ENCODE measurements around the gene IQSEC1. TPM values are rescaled to one million over a fixed set of nuclear protein-coding genes. Genes with fewer than 3 reads are reported as not detected.
A peak's percentile ranks its signal among the peaks of the same experiment; 100 is the strongest.

The IQSEC1 gene
- total RNA-seq, 3 donors from 2014 or later = 19.8 to 42.2 (median 21.9) TPM

DNA sequence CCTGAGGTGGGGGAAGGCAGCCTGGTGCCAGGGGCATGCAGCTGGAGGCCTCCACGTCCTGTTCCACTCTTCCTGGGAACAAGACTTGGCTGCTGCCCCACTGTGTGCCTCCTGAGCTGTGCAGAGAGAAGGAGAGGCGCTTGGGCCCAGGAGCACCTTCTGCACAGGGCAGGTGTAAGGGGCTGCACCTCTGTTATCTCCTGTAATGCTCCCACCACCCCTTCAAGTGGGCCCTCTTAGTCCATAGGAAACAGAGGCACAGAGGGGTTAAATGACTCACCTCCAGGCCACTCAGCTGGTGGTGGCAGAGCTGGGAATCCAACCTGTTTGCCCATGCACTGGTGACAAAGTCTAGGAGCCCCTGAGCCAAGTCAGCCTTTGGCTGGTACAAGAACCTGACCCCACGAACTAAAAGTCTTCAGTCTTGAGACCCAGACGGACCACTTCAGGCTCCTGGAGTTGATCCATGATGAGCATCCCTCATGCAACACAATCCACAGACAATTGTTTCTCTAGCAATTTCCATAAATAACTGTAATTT is 93.2 kb downstream of the IQSEC1 start:
- no peak for ATAC-seq

DNA sequence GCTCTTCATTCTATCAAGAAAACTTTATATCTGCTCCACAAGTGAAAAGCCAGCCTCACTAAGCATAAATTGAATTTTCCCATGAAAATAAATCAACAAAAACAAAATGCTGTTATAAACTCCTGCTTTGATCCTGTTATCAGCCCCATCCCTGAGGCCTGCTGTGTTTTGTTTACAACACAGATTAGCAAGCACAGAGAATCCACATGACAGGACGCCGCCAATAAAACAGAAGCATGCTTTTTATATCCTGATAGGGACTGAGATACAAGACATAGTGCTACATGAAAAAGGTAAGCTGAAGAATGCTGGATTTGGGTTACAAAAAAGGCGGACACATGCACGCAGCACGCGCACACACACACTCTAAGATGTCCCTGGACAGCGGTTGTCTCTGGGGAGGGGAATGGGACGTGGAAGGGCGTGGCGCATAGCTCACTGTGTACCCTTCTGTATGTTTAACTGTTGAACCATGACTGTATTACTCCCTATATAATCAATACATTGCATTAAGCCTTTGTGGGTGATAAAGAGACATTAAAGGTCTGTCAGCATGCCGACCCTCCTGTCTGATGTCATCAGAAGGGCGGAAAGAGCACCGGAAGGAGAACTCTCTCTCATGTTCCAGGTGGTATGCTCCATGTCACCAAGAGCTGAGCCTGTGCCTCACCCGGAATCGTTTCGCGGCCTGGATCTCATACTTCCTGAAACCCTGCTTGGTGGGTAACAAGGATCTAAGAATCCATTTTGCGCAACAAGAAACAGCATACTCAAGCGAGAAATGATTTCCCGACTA is 93.9 kb downstream of the IQSEC1 start:
- Histone ChIP-seq H3K4me3 (no peak overlapping the region), H3K36me3 (ENCODE audit: low read depth) (no peaks in the 10 kb centered on the region), H3K9me3 (no peaks in the 10 kb centered on the region), H3K4me1 (ENCODE audit: low read depth) (peaks cover under 1% of the 10 kb centered on the region)
- TF ChIP-seq, protein P1, sequence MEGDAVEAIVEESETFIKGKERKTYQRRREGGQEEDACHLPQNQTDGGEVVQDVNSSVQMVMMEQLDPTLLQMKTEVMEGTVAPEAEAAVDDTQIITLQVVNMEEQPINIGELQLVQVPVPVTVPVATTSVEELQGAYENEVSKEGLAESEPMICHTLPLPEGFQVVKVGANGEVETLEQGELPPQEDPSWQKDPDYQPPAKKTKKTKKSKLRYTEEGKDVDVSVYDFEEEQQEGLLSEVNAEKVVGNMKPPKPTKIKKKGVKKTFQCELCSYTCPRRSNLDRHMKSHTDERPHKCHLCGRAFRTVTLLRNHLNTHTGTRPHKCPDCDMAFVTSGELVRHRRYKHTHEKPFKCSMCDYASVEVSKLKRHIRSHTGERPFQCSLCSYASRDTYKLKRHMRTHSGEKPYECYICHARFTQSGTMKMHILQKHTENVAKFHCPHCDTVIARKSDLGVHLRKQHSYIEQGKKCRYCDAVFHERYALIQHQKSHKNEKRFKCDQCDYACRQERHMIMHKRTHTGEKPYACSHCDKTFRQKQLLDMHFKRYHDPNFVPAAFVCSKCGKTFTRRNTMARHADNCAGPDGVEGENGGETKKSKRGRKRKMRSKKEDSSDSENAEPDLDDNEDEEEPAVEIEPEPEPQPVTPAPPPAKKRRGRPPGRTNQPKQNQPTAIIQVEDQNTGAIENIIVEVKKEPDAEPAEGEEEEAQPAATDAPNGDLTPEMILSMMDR (IDR thresholded peaks at IDR 0.05) = no peak
- peak; percentile 25 for ATAC-seq
- intact Hi-C loops (cut with DNase I, micrococcal nuclease) = no loop called here
- DNase-seq = no peak

More for the DNA sequence above, 93.2 kb downstream of the IQSEC1 start:
- Histone ChIP-seq H3K4me3 (no peak overlapping the region), H3K4me1 (ENCODE audit: low read depth) (no peaks in the 10 kb centered on the region), H3K9me3 (no peaks in the 10 kb centered on the region), H3K36me3 (ENCODE audit: low read depth) (no peaks in the 10 kb centered on the region)
- no peak for DNase-seq
- TF ChIP-seq, protein P1 (IDR thresholded peaks at IDR 0.05) = no peak
- intact Hi-C loops (cut with DNase I, micrococcal nuclease) = no loop called here

DNA sequence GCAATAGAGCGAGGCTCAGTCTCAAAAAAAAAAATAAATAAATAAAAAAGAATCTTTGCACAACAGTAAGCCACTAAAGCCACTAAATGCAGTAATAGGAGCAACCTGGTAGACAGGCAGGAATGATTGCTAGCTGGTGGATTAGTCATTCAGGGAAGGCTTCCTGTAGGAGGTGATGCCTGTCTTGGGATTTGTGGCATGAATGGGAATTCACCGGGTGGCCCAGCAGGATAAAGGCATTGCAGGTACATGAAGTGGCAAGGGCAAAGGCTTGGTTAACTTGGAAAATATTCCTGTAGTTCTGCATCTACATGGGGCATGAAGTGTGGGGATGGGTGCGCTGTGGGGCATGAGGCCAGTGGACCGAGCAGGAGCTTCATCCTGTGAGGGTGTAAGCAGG is 94.5 kb downstream of the IQSEC1 start:
- no peaks in the 10 kb centered on the region for H3K36me3 ChIP-seq (ENCODE audit: low read depth)
- ATAC-seq (no peak), DNase-seq (no peak)
- intact Hi-C loops (cut with DNase I, micrococcal nuclease) = no loop called here
- H3K4me3 ChIP-seq = no peak overlapping the region
- H3K4me1 ChIP-seq (ENCODE audit: low read depth) = peaks cover 2% of the 10 kb centered on the region
- TF ChIP-seq, protein P1 (IDR thresholded peaks at IDR 0.05) = no peak
- H3K9me3 ChIP-seq = no peaks in the 10 kb centered on the region

DNA sequence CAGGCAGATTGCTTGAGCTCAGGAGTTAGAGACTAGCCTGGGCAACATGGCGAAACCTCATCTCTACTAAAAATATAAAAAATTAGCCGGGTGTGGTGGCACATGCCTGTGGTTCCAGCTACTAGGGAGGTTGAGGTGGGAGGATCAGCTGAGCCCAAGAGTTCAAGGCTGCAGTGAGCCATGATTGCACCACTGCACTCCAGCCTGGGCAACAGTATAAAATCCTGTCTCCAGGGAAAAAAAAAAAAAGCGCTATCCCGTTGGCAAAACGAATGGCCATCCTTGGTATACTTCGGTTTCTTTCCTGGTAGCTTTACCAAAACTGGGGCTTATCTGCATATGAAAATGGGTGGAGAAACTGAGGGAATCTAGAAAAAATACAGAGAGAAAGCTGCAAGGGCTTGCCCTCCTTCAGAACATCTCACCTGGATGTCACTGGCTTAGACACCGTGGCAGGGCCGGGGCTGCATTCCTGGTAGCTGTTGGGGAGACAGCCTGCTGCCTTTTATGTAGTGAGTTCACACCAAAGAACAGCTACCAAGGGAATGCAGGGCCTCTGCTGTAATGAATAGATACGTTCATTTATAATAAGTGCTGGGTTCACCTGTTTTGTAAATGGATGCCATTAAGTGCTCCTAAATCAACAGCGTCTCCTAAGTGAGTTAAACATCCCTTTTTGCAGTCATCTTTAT is 96.0 kb downstream of the IQSEC1 start:
- no peaks in the 10 kb centered on the region for H3K9me3 ChIP-seq
- no peaks in the 10 kb centered on the region for H3K36me3 ChIP-seq (ENCODE audit: low read depth)
- intact Hi-C loops (cut with DNase I, micrococcal nuclease) = no loop called here
- peaks cover 2% of the 10 kb centered on the region for H3K4me1 ChIP-seq (ENCODE audit: low read depth)
- H3K4me3 ChIP-seq = no peak overlapping the region
- no peak for ATAC-seq
- DNase-seq = no peak
- TF ChIP-seq, protein P1 (IDR thresholded peaks at IDR 0.05) = no peak

DNA sequence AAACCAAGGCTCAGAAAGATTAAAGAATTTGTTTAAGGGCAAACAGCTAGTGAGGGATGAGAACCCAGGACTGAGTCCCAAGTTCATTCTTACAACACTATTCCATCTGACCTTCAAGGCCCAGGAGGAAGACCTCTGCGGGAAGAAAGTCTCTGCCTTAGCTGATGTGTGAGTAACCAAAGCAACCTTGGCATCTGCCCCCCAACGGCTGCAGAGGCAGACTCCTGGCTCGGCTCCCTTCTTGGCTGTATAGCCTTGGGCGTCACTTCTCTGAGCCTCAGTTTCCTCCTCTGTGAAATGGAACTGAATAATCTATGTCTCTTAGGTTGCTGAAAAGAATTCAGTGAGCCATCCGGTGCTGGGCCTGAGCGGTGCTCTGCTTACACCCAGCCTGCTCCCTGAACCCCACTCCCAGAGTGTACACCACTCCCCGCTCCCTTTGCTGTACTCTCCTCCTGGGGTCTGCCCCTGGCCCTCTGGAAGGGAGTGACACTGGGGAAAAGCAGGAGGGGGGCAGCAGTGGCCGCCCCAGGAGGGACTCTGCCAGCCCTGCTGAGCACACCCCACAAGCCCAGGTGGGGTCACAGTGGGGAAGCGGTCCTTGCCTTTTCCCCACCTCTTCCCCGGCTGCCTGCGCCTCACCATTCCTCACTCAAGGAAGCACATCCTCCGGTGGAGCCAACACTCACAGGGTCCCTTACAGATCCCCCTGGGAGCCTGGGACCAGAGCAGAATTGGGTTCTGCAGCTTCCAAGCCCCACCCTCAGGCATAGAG is 97.3 kb downstream of the IQSEC1 start:
- DNase-seq (no peak), ATAC-seq (no peak)
- TF ChIP-seq, protein P1 (IDR thresholded peaks at IDR 0.05) = no peak
- no peaks in the 10 kb centered on the region for H3K9me3 ChIP-seq
- no peaks in the 10 kb centered on the region for H3K36me3 ChIP-seq (ENCODE audit: low read depth)
- intact Hi-C loops (cut with DNase I, micrococcal nuclease) = no loop called here
- no peak overlapping the region for H3K4me3 ChIP-seq
- H3K4me1 ChIP-seq (ENCODE audit: low read depth) = peaks cover 2% of the 10 kb centered on the region
